CD4-positive, alpha-beta memory T cell (primary cell): ENCODE data around the gene CMKLR1. TPM values are rescaled to one million over a fixed set of nuclear protein-coding genes. Genes with fewer than 3 reads are reported as not detected.

Source experiments
- CTCF ChIA-PET: fragments of 350-600 bp; sonication (Branson Sonifier 250); formaldehyde crosslinking; loops from one replicate; lab custom pipeline; 2021; ENCODE audit warnings: inconsistent platforms; ENCODE audit not compliant: partially characterized antibody; lab: Charles Lee
- POLR2A ChIA-PET: fragments of 350-600 bp; sonication (Branson Sonifier 250); formaldehyde crosslinking; loops from one replicate; lab custom pipeline; 2021; ENCODE audit not compliant: partially characterized antibody; lab: Charles Lee
- DNase-seq, 5 donors: peaks; one replicate each; pipeline versions ENCODE4 v3.0.0 to v3.0.0-alpha.2; 2020 to 2022; ENCODE audit warnings: mixed read lengths in 1 of 5
- H3K27ac ChIP-seq: one replicate; pipeline ENCODE4 v1.7.0; 2013; ENCODE audit warnings: low read depth, low read length
- H3K27me3 ChIP-seq: 2 replicates; pipeline ENCODE4 v1.7.0; 2013; ENCODE audit warnings: mild to moderate bottlenecking, low read length, moderate library complexity; ENCODE audit not compliant: insufficient read depth
- H3K36me3 ChIP-seq: 2 replicates; pipeline ENCODE4 v1.7.0; 2013; ENCODE audit warnings: mild to moderate bottlenecking, low read length, moderate library complexity; ENCODE audit not compliant: insufficient read depth
- H3K4me1 ChIP-seq: 2 replicates; pipeline ENCODE4 v1.7.0; 2013; ENCODE audit warnings: mild to moderate bottlenecking, low read length, moderate library complexity; ENCODE audit not compliant: insufficient read depth
- H3K4me3 ChIP-seq, 2 donors: one replicate each; pipeline ENCODE4 v1.7.0; 2013; ENCODE audit warnings: low read length in 2 of 2, mild to moderate bottlenecking in 1 of 2
- H3K9me3 ChIP-seq, 2 donors: one replicate each; pipeline ENCODE4 v1.7.0; 2013; ENCODE audit warnings: low read length in 2 of 2, control low read depth in 1 of 2; ENCODE audit not compliant: control insufficient read depth in 1 of 2
- H3K27ac Mint-ChIP-seq, 7 donors: one replicate each; pipeline ENCODE4 v1.8.0; 2020 to 2021; ENCODE audit warnings: mixed read lengths in 7 of 7, mild to moderate bottlenecking in 6 of 7, inconsistent platforms in 3 of 7, moderate library complexity in 3 of 7
- H3K27me3 Mint-ChIP-seq, 2 donors: one replicate each; pipeline ENCODE4 v1.8.0; 2020 to 2021; ENCODE audit warnings: mixed read lengths in 2 of 2
- H3K36me3 Mint-ChIP-seq, 2 donors: one replicate each; pipeline ENCODE4 v1.8.0; 2020 to 2021; ENCODE audit warnings: mixed read lengths in 2 of 2, inconsistent platforms in 1 of 2, mild to moderate bottlenecking in 1 of 2
- H3K4me1 Mint-ChIP-seq, 4 donors: one replicate each; pipeline ENCODE4 v1.8.0; 2020 to 2021; ENCODE audit warnings: mixed read lengths in 4 of 4, mild to moderate bottlenecking in 1 of 4
- H3K4me3 Mint-ChIP-seq, 8 donors: one replicate each; pipeline ENCODE4 v1.8.0; 2020 to 2021; ENCODE audit warnings: mixed read lengths in 8 of 8, mild to moderate bottlenecking in 7 of 8, moderate library complexity in 6 of 8, inconsistent platforms in 3 of 8
- H3K9me3 Mint-ChIP-seq, 8 donors: one replicate each; pipeline ENCODE4 v1.8.0; 2020 to 2021; ENCODE audit warnings: mixed read lengths in 8 of 8, mild to moderate bottlenecking in 5 of 8, inconsistent platforms in 3 of 8, moderate library complexity in 1 of 8
- intact Hi-C: fragments of 100-400 bp; cut with micrococcal nuclease; formaldehyde crosslinking; loops from one replicate; pipeline ENCODE4 v1.15.1; 2023
- polyA plus RNA-seq, 2 donors: library from polyadenylated mRNA; unstranded; fragments of 300-500 nt; fragmentation: Illumina TruSeq; gene quantifications; one replicate each; pipeline ENCODE4 v1.2.3, GENCODE V29; 2021
- total RNA-seq, 2 experiments: library from RNA; stranded (reverse); gene quantifications; one replicate each; pipeline ENCODE4 v1.2.3, GENCODE V29; 2021

CMKLR1 gene
- total and polyA plus RNA-seq, 4 experiments from 2014 or later: 0.08 to 0.94 (median 0.87) TPM; not detected in 1

GRCh38 chr12:108363165-108363564 is 24.1 kb upstream of the CMKLR1 start:
- POLR2A ChIA-PET: no interaction called here
- H3K9me3 ChIP-seq: no peaks in the 10 kb centered on the region
- H3K36me3 ChIP-seq: no peaks in the 10 kb centered on the region
- intact Hi-C loops: no loop called here
- H3K27me3 Mint-ChIP-seq: peaks cover 3 to 8% of the 10 kb centered on the region in 2 donors
- peaks cover 0 to 4% (median 0%) of the 10 kb centered on the region in 4 donors for H3K4me1 Mint-ChIP-seq
- no peaks in the 10 kb centered on the region for H3K4me1 ChIP-seq
- H3K4me3 ChIP-seq: no peak overlapping the region
- H3K9me3 Mint-ChIP-seq: peaks cover 0 to 2% (median 0%) of the 10 kb centered on the region in 8 donors
- H3K27ac Mint-ChIP-seq: no peak overlapping the region
- no peak overlapping the region for H3K27ac ChIP-seq
- H3K27me3 ChIP-seq: no peaks in the 10 kb centered on the region
- H3K4me3 Mint-ChIP-seq: no peak overlapping the region
- H3K36me3 Mint-ChIP-seq: no peaks in the 10 kb centered on the region
- CTCF ChIA-PET: no interaction called here
- no peak for DNase-seq

- H3K4me3 Mint-ChIP-seq: no peak overlapping the region
- no peak for DNase-seq
- H3K36me3 Mint-ChIP-seq: no peaks in the 10 kb centered on the region
- intact Hi-C loops: no loop called here
- H3K27me3 Mint-ChIP-seq: peaks cover 3 to 8% of the 10 kb centered on the region in 2 donors
- no peaks in the 10 kb centered on the region for H3K36me3 ChIP-seq
- POLR2A ChIA-PET: no interaction called here
- CTCF ChIA-PET: interaction anchor here (1.2 kb wide), 1 partner anchor 128 kb away, joined by 3 read pairs; no protein-coding TSS in a partner anchor
- H3K4me1 Mint-ChIP-seq: peaks cover 0 to 4% (median 0%) of the 10 kb centered on the region in 4 donors
- peaks cover 0 to 2% (median 0%) of the 10 kb centered on the region in 8 donors for H3K9me3 Mint-ChIP-seq
- H3K27ac Mint-ChIP-seq: no peak overlapping the region
- H3K27me3 ChIP-seq: no peaks in the 10 kb centered on the region
- H3K9me3 ChIP-seq: no peaks in the 10 kb centered on the region
- no peak overlapping the region for H3K27ac ChIP-seq
- no peaks in the 10 kb centered on the region for H3K4me1 ChIP-seq
- no peak overlapping the region for H3K4me3 ChIP-seq
Observed at GRCh38 chr12:108361606-108362005, 22.5 kb upstream of the CMKLR1 start.

- H3K36me3 Mint-ChIP-seq: no peaks in the 10 kb centered on the region
- CTCF ChIA-PET: interaction anchor here (1.3 kb wide), 1 partner anchor 13 kb away, joined by 3 read pairs; no protein-coding TSS in a partner anchor
- H3K4me1 Mint-ChIP-seq: peaks cover 0 to 4% (median 0%) of the 10 kb centered on the region in 4 donors
- Histone ChIP-seq H3K4me3 (no peak overlapping the region), H3K4me1 (no peaks in the 10 kb centered on the region), H3K9me3 (no peaks in the 10 kb centered on the region), H3K27ac (no peak overlapping the region), H3K36me3 (no peaks in the 10 kb centered on the region), H3K27me3 (no peaks in the 10 kb centered on the region)
- POLR2A ChIA-PET: no interaction called here
- no peak overlapping the region for H3K4me3 Mint-ChIP-seq
- peak overlapping the region in 1 of 7 donors; percentile 13 for H3K27ac Mint-ChIP-seq
- no peak for DNase-seq
- peaks cover 0 to 2% (median 0%) of the 10 kb centered on the region in 8 donors for H3K9me3 Mint-ChIP-seq
- intact Hi-C loops: no loop called here
- H3K27me3 Mint-ChIP-seq: peaks cover 3 to 8% of the 10 kb centered on the region in 2 donors
Observed at GRCh38 chr12:108360487-108360886, 21.4 kb upstream of the CMKLR1 start.

GRCh38 chr12:108360057-108360456 is 20.9 kb upstream of the CMKLR1 start:
- Mint-ChIP-seq H3K4me1 (peaks cover 0 to 4% (median 0%) of the 10 kb centered on the region in 4 donors), H3K9me3 (peaks cover 0 to 2% (median 0%) of the 10 kb centered on the region in 8 donors), H3K4me3 (no peak overlapping the region), H3K27me3 (peaks cover 3 to 8% of the 10 kb centered on the region in 2 donors), H3K36me3 (no peaks in the 10 kb centered on the region), H3K27ac (no peak overlapping the region)
- no peak for DNase-seq
- Histone ChIP-seq H3K36me3 (no peaks in the 10 kb centered on the region), H3K27ac (no peak overlapping the region), H3K27me3 (no peaks in the 10 kb centered on the region), H3K9me3 (no peaks in the 10 kb centered on the region), H3K4me1 (no peaks in the 10 kb centered on the region), H3K4me3 (no peak overlapping the region)
- CTCF ChIA-PET: interaction anchor here (1.3 kb wide), 1 partner anchor 13 kb away, joined by 3 read pairs; no protein-coding TSS in a partner anchor
- intact Hi-C loops: no loop called here
- POLR2A ChIA-PET: no interaction called here

- H3K4me1 Mint-ChIP-seq: peaks cover 0 to 3% (median 0%) of the 10 kb centered on the region in 4 donors
- no peak for DNase-seq
- Histone ChIP-seq H3K9me3 (no peaks in the 10 kb centered on the region), H3K27me3 (no peaks in the 10 kb centered on the region), H3K4me1 (no peaks in the 10 kb centered on the region), H3K36me3 (no peaks in the 10 kb centered on the region), H3K4me3 (no peak overlapping the region), H3K27ac (no peak overlapping the region)
- H3K36me3 Mint-ChIP-seq: no peaks in the 10 kb centered on the region
- no peak overlapping the region for H3K27ac Mint-ChIP-seq
- H3K27me3 Mint-ChIP-seq: peaks cover 2 to 13% of the 10 kb centered on the region in 2 donors
- CTCF ChIA-PET: no interaction called here
- intact Hi-C loops: no loop called here
- POLR2A ChIA-PET: no interaction called here
- H3K4me3 Mint-ChIP-seq: no peak overlapping the region
- peaks cover 0 to 3% (median 0%) of the 10 kb centered on the region in 8 donors for H3K9me3 Mint-ChIP-seq
Observed at GRCh38 chr12:108358580-108358965, 19.5 kb upstream of the CMKLR1 start.

- Histone ChIP-seq H3K27ac (no peak overlapping the region), H3K36me3 (no peaks in the 10 kb centered on the region), H3K4me3 (no peak overlapping the region), H3K27me3 (no peaks in the 10 kb centered on the region), H3K9me3 (no peaks in the 10 kb centered on the region), H3K4me1 (no peaks in the 10 kb centered on the region)
- Mint-ChIP-seq H3K27ac (no peak overlapping the region), H3K4me3 (no peak overlapping the region), H3K27me3 (peaks cover 2 to 13% of the 10 kb centered on the region in 2 donors), H3K4me1 (no peaks in the 10 kb centered on the region), H3K9me3 (peaks cover 0 to 3% (median 0%) of the 10 kb centered on the region in 8 donors), H3K36me3 (no peaks in the 10 kb centered on the region)
- CTCF ChIA-PET: no interaction called here
- no peak for DNase-seq
- POLR2A ChIA-PET: no interaction called here
- intact Hi-C loops: no loop called here
Observed at GRCh38 chr12:108357834-108358579, 18.9 kb upstream of the CMKLR1 start.

GRCh38 chr12:108356835-108357806 is 18.0 kb upstream of the CMKLR1 start:
- Histone ChIP-seq H3K36me3 (no peaks in the 10 kb centered on the region), H3K9me3 (no peaks in the 10 kb centered on the region), H3K4me1 (no peaks in the 10 kb centered on the region), H3K27ac (no peak overlapping the region), H3K27me3 (no peaks in the 10 kb centered on the region), H3K4me3 (no peak overlapping the region)
- ChIA-PET CTCF (no interaction called here), POLR2A (no interaction called here)
- H3K9me3 Mint-ChIP-seq: peaks cover 0 to 3% (median 0%) of the 10 kb centered on the region in 8 donors
- peaks cover 2 to 13% of the 10 kb centered on the region in 2 donors for H3K27me3 Mint-ChIP-seq
- peak overlapping the region in 1 of 7 donors; percentile 17 for H3K27ac Mint-ChIP-seq
- H3K4me3 Mint-ChIP-seq: no peak overlapping the region
- no peak for DNase-seq
- intact Hi-C loops: no loop called here
- no peaks in the 10 kb centered on the region for H3K36me3 Mint-ChIP-seq
- peaks cover 0 to 4% (median under 1%) of the 10 kb centered on the region in 4 donors for H3K4me1 Mint-ChIP-seq
